IMR-90 (cell line): ENCODE data around the gene KMT2E. TPM values are rescaled to one million over a fixed set of nuclear protein-coding genes. Genes with fewer than 3 reads are reported as not detected.

Source experiments
- ATAC-seq: fragments of 200-7000 bp; cut with Tn5 transposase; 2 replicates; pipeline ENCODE4 v1.9.1; 2020; ENCODE audit warnings: low read depth, mild to moderate bottlenecking, moderate library complexity
- BruUV-seq: library from RNA; stranded (reverse); fragments of 400-500 nt; replicated peaks from 2 replicates; lab custom pipeline; 2021; lab: Mats Ljungman, UMichigan
- CTCF ChIA-PET: fragments of 300-600 bp; formaldehyde crosslinking; extraction: SDS; loops from one replicate; lab custom pipeline; 2021; ENCODE audit warnings: antibody characterized with exemption; lab: Yijun Ruan, JAX
- POLR2A ChIA-PET: fragments of 300-600 bp; sonication (Branson Sonifier 250); formaldehyde crosslinking; loops from one replicate; lab custom pipeline; 2022; ENCODE audit warnings: antibody characterized with exemption; ENCODE audit not compliant: unreplicated experiment; lab: Charles Lee
- DNase-seq: peaks from one replicate; pipeline ENCODE4 v3.0.0; 2013
- H2AFZ ChIP-seq: replicated peaks from 2 replicates; pipeline ENCODE3; 2013; ENCODE audit warnings: low read length, mild to moderate bottlenecking; ENCODE audit not compliant: poor library complexity
- H2AK5ac ChIP-seq: 2 replicates; pipeline ENCODE4 v1.6.1; 2013; ENCODE audit warnings: low read depth, low read length, inconsistent platforms
- H2AK9ac ChIP-seq: replicated peaks from 2 replicates; pipeline ENCODE3; 2013; ENCODE audit warnings: mild to moderate bottlenecking, low read depth, low read length, moderate library complexity; ENCODE audit not compliant: poor library complexity
- H2BK120ac ChIP-seq: 2 replicates; pipeline ENCODE4 v1.6.1; 2013; ENCODE audit warnings: low read depth, low read length, inconsistent platforms
- H2BK15ac ChIP-seq: 3 replicates; pipeline ENCODE4 v1.6.1; 2013; ENCODE audit warnings: low read depth, low read length, inconsistent platforms
- H2BK20ac ChIP-seq: 2 replicates; pipeline ENCODE4 v1.6.1; 2013; ENCODE audit warnings: low read depth, mild to moderate bottlenecking, inconsistent platforms, low read length, moderate library complexity
- H2BK5ac ChIP-seq: 2 replicates; pipeline ENCODE4 v1.6.1; 2013; ENCODE audit warnings: mild to moderate bottlenecking, low read depth, low read length, inconsistent platforms; ENCODE audit not compliant: poor library complexity, severe bottlenecking
- H3K14ac ChIP-seq: replicated peaks from 2 replicates; pipeline ENCODE4 v1.6.1; 2013; ENCODE audit warnings: low read depth, low read length, inconsistent platforms
- H3K18ac ChIP-seq: 2 replicates; pipeline ENCODE4 v1.6.1; 2013; ENCODE audit warnings: low read depth, low read length, control low read depth
- H3K23ac ChIP-seq: 2 replicates; pipeline ENCODE4 v1.6.1; 2013; ENCODE audit warnings: low read depth, low read length, inconsistent platforms
- H3K27ac ChIP-seq: 2 replicates; pipeline ENCODE4 v1.5.1; 2013; ENCODE audit warnings: mild to moderate bottlenecking, control low read depth, low read length; ENCODE audit not compliant: insufficient read depth
- H3K27me3 ChIP-seq: 2 replicates; pipeline ENCODE4 v1.6.1; 2013; ENCODE audit warnings: low read length; ENCODE audit not compliant: control insufficient read depth, insufficient read depth
- H3K36me3 ChIP-seq: 2 replicates; pipeline ENCODE4 v1.6.1; 2013; ENCODE audit warnings: low read length, mixed read lengths; ENCODE audit not compliant: control insufficient read depth, insufficient read depth
- H3K4ac ChIP-seq: 2 replicates; pipeline ENCODE4 v1.6.1; 2013; ENCODE audit warnings: low read depth, low read length, inconsistent platforms
- H3K4me1 ChIP-seq: 2 replicates; pipeline ENCODE4 v1.6.1; 2013; ENCODE audit warnings: low read length, mixed read lengths; ENCODE audit not compliant: control insufficient read depth, insufficient read depth
- H3K4me2 ChIP-seq: 2 replicates; pipeline ENCODE4 v1.6.1; 2013; ENCODE audit warnings: low read depth, mild to moderate bottlenecking, control low read depth, low read length, moderate library complexity
- H3K4me3 ChIP-seq: 2 replicates; pipeline ENCODE4 v1.5.1; 2013; ENCODE audit warnings: low read depth, mild to moderate bottlenecking, control low read depth, low read length, moderate library complexity; ENCODE audit not compliant: insufficient read depth
- H3K56ac ChIP-seq: 2 replicates; pipeline ENCODE4 v1.6.1; 2013; ENCODE audit warnings: low read length, inconsistent platforms; ENCODE audit not compliant: insufficient read depth; ENCODE audit errors: extremely low read depth
- H3K79me1 ChIP-seq, 2 experiments: 2 replicates each; pipeline ENCODE4 v1.6.1; 2013; ENCODE audit warnings: low read length in 2 of 2, inconsistent platforms in 1 of 2, low read depth in 1 of 2
- H3K9ac ChIP-seq: 2 replicates; pipeline ENCODE4 v1.6.1; 2013; ENCODE audit warnings: low read depth, low read length, control low read depth
- H3K9me1 ChIP-seq: 2 replicates; pipeline ENCODE4 v1.6.1; 2013; ENCODE audit warnings: low read length, inconsistent platforms; ENCODE audit not compliant: insufficient read depth
- H3K9me3 ChIP-seq: 2 replicates; pipeline ENCODE4 v1.6.1; 2013; ENCODE audit warnings: low read length; ENCODE audit not compliant: control insufficient read depth, insufficient read depth
- H4K20me1 ChIP-seq: 2 replicates; pipeline ENCODE4 v1.6.1; 2013; ENCODE audit warnings: low read length, inconsistent platforms; ENCODE audit not compliant: insufficient read depth
- H4K5ac ChIP-seq: 2 replicates; pipeline ENCODE4 v1.6.1; 2013; ENCODE audit warnings: mild to moderate bottlenecking, low read depth, low read length, control low read depth
- H4K8ac ChIP-seq, 2 experiments: 2 replicates each; pipeline ENCODE4 v1.6.1; 2013; ENCODE audit warnings: low read depth in 2 of 2, low read length in 2 of 2, control low read depth in 1 of 2, inconsistent platforms in 1 of 2
- H4K91ac ChIP-seq: 2 replicates; pipeline ENCODE4 v1.6.1; 2013; ENCODE audit warnings: low read depth, low read length, inconsistent platforms; ENCODE audit not compliant: insufficient read depth
- BHLHE40 ChIP-seq: fragments of 150-350 bp; IDR thresholded peaks from 2 replicates; pipeline ENCODE4 v1.6.1; 2016; ENCODE audit warnings: mild to moderate bottlenecking, low read depth, low read length
- CEBPB ChIP-seq: IDR thresholded peaks from 2 replicates; pipeline ENCODE4 v1.6.1; 2012; ENCODE audit warnings: low read depth, low read length, improper control_type of control experiment
- CHD1 ChIP-seq: IDR thresholded peaks from 2 replicates; pipeline ENCODE4 v1.6.1; 2012; ENCODE audit warnings: low read depth, low read length, improper control_type of control experiment
- CTCF ChIP-seq: conservative IDR thresholded peaks from 2 replicates; pipeline ENCODE4 v1.5.1; 2012; ENCODE audit warnings: mild to moderate bottlenecking, low read depth, low read length, improper control_type of control experiment
- FOS ChIP-seq: fragments of 150-350 bp; IDR thresholded peaks from 2 replicates; pipeline ENCODE4 v1.6.1; 2016; ENCODE audit warnings: low read depth, low read length
- MAFK ChIP-seq: IDR thresholded peaks from 2 replicates; pipeline ENCODE4 v1.6.1; 2012; ENCODE audit warnings: low read depth, low read length, improper control_type of control experiment
- MAZ ChIP-seq: IDR thresholded peaks from 2 replicates; pipeline ENCODE4 v1.6.1; 2012; ENCODE audit warnings: low read depth, mild to moderate bottlenecking, low read length, improper control_type of control experiment, moderate library complexity, borderline replicate concordance
- MXI1 ChIP-seq: IDR thresholded peaks from 2 replicates; pipeline ENCODE4 v1.6.1; 2012; ENCODE audit warnings: low read depth, mild to moderate bottlenecking, low read length, moderate library complexity, borderline replicate concordance
- NFE2L2 ChIP-seq: fragments of 150-350 bp; IDR thresholded peaks from 2 replicates; pipeline ENCODE4 v1.6.1; 2016; ENCODE audit warnings: low read depth, mild to moderate bottlenecking, low read length
- POLR2A ChIP-seq: IDR thresholded peaks from 2 replicates; pipeline ENCODE4 v1.6.1; 2012; ENCODE audit warnings: mild to moderate bottlenecking, low read depth, low read length
- RAD21 ChIP-seq: IDR thresholded peaks from 2 replicates; pipeline ENCODE4 v1.6.1; 2012; ENCODE audit warnings: low read length, improper control_type of control experiment
- RCOR1 ChIP-seq: IDR thresholded peaks from 2 replicates; pipeline ENCODE4 v1.6.1; 2012; ENCODE audit warnings: mild to moderate bottlenecking, low read length, improper control_type of control experiment; ENCODE audit not compliant: insufficient replicate concordance
- RFX5 ChIP-seq: IDR thresholded peaks from 2 replicates; pipeline ENCODE4 v1.8.0; 2012; ENCODE audit warnings: low read depth, mild to moderate bottlenecking, low read length, moderate library complexity
- SMC3 ChIP-seq: fragments of 150-350 bp; IDR thresholded peaks from 2 replicates; pipeline ENCODE4 v1.6.1; 2016; ENCODE audit warnings: low read depth, mild to moderate bottlenecking, antibody characterized with exemption, low read length, moderate library complexity
- USF2 ChIP-seq: fragments of 150-350 bp; IDR thresholded peaks from 2 replicates; pipeline ENCODE4 v1.6.1; 2017; ENCODE audit warnings: mild to moderate bottlenecking, antibody characterized with exemption, low read length, low read depth
- WGBS, 2 experiments: methylation state at CpG; one replicate each; pipeline versions ENCODE4 v1.1.5 to v1.1.7; 2013; ENCODE audit warnings: missing lambda C conversion rate in 2 of 2; ENCODE audit not compliant: insufficient read length in 1 of 2; ENCODE audit errors: extremely low coverage in 2 of 2; 5-methylcytosine and 5-hydroxymethylcytosine counted together
- dilution Hi-C: fragments of 300-500 bp; cut with HindIII; formaldehyde crosslinking; loops from one replicate; pipeline ENCODE4 v1.14.3; 2018; ENCODE audit warnings: low sequenced_read_pairs; ENCODE audit not compliant: unreplicated experiment
- in situ Hi-C: fragments of 300-500 bp; cut with MboI; formaldehyde crosslinking; loops from 3 replicates; pipeline ENCODE4 v1.14.3; 2019; ENCODE audit warnings: low sequenced_read_pairs, inconsistent platforms, mixed read lengths
- intact Hi-C: fragments of 100-400 bp; cut with micrococcal nuclease; formaldehyde crosslinking; loops from 2 replicates; pipeline ENCODE4 v1.10.0; 2022
- polyA plus RNA-seq, 3 experiments: library from polyadenylated mRNA; depleted of rRNA; stranded (reverse); fragments of >200 nt; gene quantifications; 2 replicates each; pipeline ENCODE4 v1.2.3, GENCODE V29; 2012; ENCODE audit warnings: low replicate concordance in 1 of 3
- total RNA-seq: library from RNA; depleted of rRNA; stranded (reverse); fragments of >200 nt; gene quantifications from 2 replicates; pipeline ENCODE4 v1.2.3, GENCODE V29; 2012
- TF ChIP-seq, protein P1 (sequence below): fragments of 150-350 bp; IDR thresholded peaks from 2 replicates; pipeline ENCODE4 v1.6.1; 2016; ENCODE audit warnings: low read depth, mild to moderate bottlenecking, low read length, moderate library complexity, borderline replicate concordance

Gene KMT2E
- total and polyA plus RNA-seq, 2 of the 4 experiments (the other 2 are of a cell fraction) = 16.8 to 79.2 TPM

DNA sequence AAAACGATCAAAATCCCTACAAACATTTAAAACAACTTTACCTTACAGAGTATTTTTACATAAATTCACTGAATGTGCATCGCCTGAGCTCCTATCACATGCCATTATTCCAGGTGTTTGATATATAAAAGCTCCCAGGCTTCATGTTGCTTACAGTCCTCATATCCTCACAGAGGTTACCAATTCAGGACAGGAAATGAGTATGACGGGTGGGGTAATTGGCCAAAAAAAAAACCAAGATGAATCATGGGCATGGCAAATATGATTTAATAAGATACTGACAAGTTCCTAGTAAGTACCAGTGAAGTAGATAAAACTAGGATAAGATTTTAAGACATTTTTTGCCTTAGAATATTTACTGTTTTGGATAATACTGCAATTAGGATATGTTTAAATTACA is 135.8 kb downstream of the KMT2E start:
- Histone ChIP-seq H3K27ac (no peak overlapping the region), H3K9me1 (peaks cover 3% of the 10 kb centered on the region), H3K9me3 (no peaks in the 10 kb centered on the region), H3K9ac (no peak overlapping the region), H4K91ac (no peak overlapping the region), H3K56ac (no peak overlapping the region), H3K14ac (no peak overlapping the region), H2AFZ (no peak overlapping the region), H3K4me3 (no peak overlapping the region), H2AK9ac (no peak overlapping the region), H2AK5ac (no peak overlapping the region), H3K27me3 (no peaks in the 10 kb centered on the region), H2BK120ac (no peak overlapping the region), H3K4me1 (peaks cover 3% of the 10 kb centered on the region), H3K36me3 (peaks cover 5% of the 10 kb centered on the region; the same call in 1 of the 2 replicates), H3K23ac (no peak overlapping the region), H3K79me1 (peaks cover 8 to 19% of the 10 kb centered on the region in 2 experiments; a peak in 3 of 4 replicates), H4K8ac (no peak overlapping the region), H2BK15ac (no peak overlapping the region), H2BK5ac (no peak overlapping the region), H3K4me2 (no peak overlapping the region), H4K20me1 (no peaks in the 10 kb centered on the region), H3K18ac (no peak overlapping the region), H2BK20ac (no peak overlapping the region), H4K5ac (no peak overlapping the region), H3K4ac (no peak overlapping the region)
- in situ Hi-C loops = loop anchor here (25.0 kb wide), 1 partner anchor 187 kb away; no protein-coding TSS in a partner anchor
- intact Hi-C loops = loop anchor here (10.0 kb wide), 1 partner anchor 895 kb away; no protein-coding TSS in a partner anchor
- DNase-seq (peak; percentile 64), ATAC-seq (no peak)
- dilution Hi-C loops = no loop called here
- no TSS peak for BruUV-seq
- POLR2A ChIA-PET = no interaction called here
- CTCF ChIA-PET = no interaction called here
- TF ChIP-seq, protein P1, sequence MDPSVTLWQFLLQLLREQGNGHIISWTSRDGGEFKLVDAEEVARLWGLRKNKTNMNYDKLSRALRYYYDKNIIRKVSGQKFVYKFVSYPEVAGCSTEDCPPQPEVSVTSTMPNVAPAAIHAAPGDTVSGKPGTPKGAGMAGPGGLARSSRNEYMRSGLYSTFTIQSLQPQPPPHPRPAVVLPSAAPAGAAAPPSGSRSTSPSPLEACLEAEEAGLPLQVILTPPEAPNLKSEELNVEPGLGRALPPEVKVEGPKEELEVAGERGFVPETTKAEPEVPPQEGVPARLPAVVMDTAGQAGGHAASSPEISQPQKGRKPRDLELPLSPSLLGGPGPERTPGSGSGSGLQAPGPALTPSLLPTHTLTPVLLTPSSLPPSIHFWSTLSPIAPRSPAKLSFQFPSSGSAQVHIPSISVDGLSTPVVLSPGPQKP = no peak
- TF ChIP-seq CTCF (no peak), MAFK (no peak), MAZ (no peak), POLR2A (no peak), CHD1 (no peak), RFX5 (no peak), USF2 (no peak), SMC3 (no peak), RAD21 (no peak), NFE2L2 (no peak), FOS (no peak), MXI1 (no peak), RCOR1 (no peak), CEBPB (no peak), BHLHE40 (no peak)
- WGBS, 2 experiments = 100% methylated on average over 1 of the region's 3 CpGs; no CpG with 5 or more reads in 1 of the 2 experiments
